IPS DF 19.7 (cell line): ENCODE measurements around the gene RFC4.
"Not testable (repeated sequence)": the region's sequence is repeated elsewhere in the genome, so short reads cannot be mapped to it uniquely, and the experiment has no call there.

Experiments
- DNase-seq: peaks from one replicate; pipeline ENCODE4 v3.0.0-alpha.2; 2013; ENCODE audit warnings: low read depth, low spot score

The RFC4 gene, protein sequence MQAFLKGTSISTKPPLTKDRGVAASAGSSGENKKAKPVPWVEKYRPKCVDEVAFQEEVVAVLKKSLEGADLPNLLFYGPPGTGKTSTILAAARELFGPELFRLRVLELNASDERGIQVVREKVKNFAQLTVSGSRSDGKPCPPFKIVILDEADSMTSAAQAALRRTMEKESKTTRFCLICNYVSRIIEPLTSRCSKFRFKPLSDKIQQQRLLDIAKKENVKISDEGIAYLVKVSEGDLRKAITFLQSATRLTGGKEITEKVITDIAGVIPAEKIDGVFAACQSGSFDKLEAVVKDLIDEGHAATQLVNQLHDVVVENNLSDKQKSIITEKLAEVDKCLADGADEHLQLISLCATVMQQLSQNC

DNA sequence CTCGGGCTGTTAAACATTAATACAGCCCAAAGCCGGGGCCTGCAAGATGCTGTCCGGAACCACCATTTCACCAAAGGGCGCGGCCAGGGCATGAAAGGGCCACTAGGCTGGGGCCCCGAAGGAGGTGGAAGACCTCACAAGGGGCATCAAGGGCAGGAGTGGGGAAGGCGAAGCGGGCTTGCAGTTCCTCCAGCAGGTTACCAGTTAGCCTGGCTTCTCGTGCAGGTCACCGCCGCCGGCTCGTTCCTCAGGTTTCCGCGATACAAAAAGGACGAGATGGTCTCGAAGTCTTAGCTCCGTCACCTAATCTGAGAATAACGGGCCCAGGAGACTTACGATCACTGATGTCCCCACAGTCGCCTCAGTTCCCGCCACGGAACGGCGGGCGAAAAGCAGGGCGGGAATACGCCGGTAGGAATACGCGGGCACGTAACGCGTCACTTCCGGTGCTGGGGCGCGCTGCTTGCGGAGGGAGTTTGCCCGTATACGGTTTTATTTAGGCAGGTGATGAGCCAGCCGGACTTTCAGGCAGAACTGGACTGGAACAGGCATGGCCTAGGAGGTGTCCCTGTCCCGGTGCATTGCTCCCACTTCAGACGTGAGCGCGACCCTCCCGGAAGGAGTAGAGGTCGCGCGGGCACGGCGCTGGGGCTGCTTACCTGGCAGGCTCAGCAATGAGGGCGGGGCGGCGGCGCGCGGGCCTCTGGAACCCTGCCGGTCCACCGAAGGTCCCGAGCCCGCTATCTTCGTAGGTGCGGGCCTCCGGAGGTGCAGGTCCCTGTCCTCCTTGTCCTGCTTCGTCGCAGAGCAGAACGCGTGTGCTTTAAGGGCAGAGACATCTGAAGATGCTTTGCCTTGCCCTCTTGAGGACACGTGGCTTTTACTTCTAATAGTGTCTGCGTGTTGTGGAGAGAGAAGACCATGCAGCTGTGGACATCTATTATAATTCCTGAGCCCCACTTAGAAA is at the start of gene RFC4:
Gene RFC4 (minus strand): TSS at position 394 of the 967 bp plus-strand sequence. CDS start 1,769 bp downstream, outside the sequence.
- DNase-seq = no peak

DNA sequence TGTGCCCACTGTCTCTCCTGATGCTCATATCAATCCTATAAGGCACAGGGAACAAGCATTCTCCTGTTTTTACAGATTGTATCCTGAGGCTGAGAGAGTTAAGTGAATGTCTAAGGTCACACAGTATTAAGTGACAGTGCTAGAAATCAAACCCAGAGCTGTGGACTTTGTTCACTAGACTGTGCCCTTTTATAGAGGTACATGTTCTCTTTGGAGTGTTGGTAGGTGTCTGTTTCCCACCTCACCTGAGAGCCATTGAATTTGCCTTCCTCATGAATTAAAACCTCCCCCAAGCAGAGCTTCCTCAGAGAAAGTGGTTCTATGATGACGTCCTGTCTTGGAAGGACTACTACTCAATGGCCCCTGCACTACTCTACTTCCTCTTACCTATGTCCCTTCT is 48.7 kb upstream of the RFC4 start:
- DNase-seq = no peak

DNA sequence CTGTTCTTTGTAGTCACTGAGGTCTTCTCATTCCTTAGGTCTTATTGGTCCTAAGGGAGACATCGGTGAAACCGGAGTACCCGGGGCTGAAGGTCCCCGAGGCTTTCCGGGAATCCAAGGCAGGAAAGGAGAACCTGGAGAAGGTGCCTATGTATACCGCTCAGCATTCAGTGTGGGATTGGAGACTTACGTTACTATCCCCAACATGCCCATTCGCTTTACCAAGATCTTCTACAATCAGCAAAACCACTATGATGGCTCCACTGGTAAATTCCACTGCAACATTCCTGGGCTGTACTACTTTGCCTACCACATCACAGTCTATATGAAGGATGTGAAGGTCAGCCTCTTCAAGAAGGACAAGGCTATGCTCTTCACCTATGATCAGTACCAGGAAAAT is 47.9 kb upstream of the RFC4 start:
- DNase-seq = no peak

DNA sequence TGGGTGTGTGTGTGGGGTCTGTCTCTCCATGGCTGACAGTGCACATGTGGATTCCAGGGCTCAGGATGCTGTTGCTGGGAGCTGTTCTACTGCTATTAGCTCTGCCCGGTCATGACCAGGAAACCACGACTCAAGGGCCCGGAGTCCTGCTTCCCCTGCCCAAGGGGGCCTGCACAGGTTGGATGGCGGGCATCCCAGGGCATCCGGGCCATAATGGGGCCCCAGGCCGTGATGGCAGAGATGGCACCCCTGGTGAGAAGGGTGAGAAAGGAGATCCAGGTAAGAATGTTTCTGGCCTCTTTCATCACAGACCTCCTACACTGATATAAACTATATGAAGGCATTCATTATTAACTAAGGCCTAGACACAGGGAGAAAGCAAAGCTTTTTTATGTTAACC is 46.7 kb upstream of the RFC4 start:
- DNase-seq = no peak

DNA sequence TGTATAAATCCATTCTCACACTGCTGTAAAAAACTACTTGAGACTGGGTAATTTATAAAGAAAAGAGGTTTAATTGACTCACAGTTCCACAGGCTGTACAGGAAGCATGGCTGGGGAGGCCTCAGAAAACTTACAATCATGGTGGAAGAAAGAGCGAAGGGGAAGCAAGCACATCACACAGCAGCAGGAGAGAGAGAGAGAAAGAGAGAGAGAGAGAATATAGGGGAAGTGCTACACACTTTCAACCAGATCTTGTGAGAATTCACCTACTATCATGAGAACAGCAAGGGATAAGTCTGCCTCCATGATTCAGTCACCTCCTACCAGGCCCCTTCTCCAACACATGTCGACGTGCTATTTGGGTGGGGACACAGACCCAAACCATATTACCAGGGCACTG is 45.6 kb upstream of the RFC4 start:
- DNase-seq = not testable (repeated sequence)

DNA sequence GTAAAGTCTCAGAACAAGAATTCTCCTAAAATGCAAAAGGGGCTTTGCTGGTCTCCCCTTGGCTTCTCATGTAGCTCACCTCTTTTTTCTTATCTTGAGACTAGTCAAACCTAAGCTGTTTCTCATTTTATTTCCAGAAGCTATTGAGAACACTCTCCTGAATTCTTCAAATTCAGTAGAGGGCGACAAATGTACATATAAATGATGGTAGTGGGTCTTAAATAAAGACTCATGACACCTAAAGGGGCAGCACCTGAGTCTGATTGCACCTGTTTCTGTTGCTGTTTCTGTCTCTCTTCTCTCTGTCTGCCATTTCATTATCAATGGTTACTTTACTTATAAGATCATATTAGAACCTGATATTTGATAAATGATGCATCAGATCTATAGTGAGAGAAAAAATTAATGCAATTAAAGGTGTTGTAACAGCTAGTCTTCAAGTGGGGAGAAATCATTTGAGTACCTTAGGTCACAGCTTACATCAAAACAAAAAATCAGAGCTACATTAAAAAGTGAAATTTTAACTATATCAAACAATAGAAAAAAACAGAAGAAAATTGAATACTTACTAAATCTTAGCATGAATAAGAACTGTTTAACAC is 43.2 kb upstream of the RFC4 start:
- DNase-seq = no peak

DNA sequence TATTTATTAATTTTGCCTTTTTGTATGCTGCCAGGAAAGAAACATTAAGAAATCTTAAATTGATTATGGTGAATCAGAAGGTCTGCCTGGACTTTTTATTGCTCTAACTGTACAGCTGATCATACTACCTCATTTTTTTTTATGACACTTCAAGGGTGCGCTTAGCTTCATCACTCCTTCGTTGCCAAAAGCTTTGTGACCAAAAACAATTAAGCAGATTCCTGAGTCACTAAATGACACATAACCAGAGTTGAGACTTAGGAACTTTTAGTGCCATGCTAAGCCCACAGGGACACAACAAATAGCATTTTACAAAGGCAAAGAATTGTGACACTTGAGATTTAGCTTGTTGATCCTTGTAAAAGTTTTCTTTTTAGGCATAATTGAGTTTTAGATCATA is 41.2 kb upstream of the RFC4 start:
- no peak for DNase-seq

DNA sequence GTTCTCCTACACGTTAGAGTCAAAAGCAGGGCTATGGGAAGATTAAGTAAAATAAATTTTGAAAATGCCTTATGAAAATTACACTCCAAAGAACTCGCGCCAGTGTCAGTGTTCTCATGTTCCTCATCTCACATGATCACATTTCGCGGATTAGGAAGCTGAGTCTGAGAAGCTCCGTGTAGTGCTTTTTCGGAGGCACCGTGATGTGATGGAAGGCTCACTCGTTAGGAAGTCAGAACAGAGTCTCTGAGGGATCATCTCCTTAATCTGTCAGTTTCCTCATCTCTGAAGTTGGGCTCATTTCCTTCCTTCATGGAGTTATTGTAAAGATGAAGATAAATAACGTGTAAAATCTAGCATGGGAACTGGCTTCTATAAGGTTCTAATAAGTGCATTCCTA is 39.5 kb upstream of the RFC4 start:
- DNase-seq = no peak

DNA sequence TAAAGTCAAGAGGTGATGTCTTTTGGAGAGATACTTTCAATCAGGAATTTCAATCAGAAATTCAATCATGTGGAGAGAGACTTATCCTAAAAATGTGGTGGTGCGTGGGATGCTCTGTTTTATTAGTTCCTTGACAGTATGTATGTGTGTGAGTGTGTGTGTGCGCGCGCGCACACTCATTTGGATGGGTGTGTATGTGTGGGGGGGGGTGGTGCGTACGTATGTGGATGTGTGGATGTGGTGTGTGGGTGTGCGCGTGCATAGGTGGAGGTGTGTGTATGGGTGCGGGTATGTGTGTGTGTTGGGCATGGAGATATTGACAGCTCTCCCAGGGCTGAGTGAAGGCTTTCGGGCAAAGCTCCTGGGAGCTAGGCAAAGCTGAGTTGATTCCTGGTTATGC is 38.6 kb upstream of the RFC4 start:
- DNase-seq = no peak

DNA sequence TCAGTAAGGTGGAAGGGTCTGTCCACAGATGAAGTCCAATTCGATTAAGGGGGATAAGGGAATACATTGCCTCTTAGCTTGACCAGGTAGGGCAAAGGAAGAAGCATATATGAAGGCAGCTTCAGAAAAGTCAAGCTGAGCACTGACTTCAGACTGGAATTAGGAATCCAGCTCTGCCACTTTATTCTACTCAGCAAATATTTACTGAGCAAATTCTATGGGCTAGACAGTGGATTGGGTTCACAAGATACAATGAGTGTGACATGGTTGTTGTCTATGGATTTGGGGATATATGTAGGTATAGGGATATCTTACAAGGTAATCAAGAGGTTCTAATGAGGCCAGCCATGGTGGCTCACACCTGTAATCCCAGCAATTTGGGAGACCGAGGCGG is 36.8 kb upstream of the RFC4 start:
- DNase-seq = no peak

DNA sequence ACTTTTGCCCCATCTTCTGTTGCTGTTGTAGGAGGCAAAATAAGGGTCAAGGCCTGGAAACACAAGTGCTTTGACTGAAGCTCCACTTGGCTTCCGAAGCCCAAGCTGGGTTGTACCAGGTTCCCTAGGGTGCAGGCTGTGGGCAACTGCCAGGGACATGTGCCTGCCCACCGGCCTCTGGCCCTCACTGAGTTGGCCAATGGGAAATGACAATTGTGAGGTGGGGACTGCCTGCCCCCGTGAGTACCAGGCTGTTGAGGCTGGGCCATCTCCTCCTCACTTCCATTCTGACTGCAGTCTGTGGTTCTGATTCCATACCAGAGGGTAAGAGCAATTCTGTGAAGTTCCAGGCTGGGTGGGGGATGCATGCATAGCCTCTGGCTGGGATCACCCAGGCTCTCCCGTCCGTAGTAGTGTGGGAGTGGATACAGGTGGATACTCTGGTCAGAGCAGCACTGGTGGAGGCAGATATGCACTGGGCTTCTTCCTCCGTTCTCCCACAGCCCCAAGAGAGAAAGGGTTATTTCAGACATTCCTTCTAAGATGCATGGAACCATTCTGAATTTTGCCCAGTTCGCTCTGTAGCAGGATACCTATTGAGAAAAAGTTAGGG is 36.2 kb upstream of the RFC4 start, which contains the start of gene ADIPOQ:
Gene ADIPOQ (plus strand): TSS at position 285 of the 613 bp plus-strand sequence. CDS start 10,349 bp downstream, outside the sequence.
- no peak for DNase-seq

DNA sequence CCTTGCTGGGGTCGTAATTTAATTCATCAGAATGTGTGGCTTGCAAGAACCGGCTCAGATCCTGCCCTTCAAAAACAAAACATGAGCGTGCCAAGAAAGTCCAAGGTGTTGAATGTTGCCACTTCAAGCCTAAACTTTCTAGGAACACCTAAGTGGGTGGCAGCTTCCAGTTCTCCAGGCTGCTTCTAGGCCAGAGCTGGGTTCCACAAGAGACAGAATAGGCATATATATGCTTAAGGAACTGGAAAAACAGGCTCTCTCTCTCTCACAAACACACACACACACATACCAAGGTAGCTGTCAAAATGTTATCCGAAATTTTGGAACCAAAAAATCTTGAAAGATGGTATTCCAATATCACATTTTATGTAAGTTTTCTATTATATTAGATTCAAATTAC is 35.3 kb upstream of the RFC4 start:
- no peak for DNase-seq

DNA sequence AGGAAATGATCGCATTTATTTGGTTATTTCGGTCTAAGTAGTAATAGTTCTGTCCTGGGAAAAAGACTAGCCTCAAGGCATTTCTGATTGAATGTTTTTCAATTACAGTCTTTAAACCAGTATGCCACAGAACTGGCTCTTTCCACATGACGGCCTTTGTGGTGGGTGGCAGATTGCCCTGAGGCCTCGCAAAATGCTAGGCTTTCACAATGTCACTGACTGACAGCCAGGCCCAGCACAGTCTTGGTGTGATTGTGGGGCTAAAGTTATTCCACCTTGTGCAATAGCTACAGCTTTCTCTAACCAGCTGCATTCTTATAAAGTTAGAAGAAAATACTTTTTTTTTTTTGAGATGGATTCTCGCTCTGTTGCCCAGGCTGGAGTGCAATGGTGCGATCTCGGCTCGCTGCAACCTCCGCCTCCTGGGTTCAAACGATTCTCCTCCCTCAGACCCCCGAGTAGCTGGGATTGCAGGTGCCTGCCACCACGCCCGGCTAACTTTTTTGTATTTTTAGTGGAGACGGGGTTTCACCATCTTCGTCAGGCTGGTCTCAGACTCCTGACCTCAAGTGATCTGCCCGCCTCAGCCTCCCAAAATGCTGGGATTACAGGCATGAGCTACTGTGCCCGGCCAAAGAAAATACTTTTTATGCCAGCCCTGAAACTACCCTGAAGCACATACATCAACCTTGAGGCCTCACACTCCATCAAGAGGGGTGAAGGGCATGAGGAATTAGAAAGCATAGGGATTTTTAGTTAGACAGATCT is 33.8 kb upstream of the RFC4 start:
- DNase-seq = no peak

DNA sequence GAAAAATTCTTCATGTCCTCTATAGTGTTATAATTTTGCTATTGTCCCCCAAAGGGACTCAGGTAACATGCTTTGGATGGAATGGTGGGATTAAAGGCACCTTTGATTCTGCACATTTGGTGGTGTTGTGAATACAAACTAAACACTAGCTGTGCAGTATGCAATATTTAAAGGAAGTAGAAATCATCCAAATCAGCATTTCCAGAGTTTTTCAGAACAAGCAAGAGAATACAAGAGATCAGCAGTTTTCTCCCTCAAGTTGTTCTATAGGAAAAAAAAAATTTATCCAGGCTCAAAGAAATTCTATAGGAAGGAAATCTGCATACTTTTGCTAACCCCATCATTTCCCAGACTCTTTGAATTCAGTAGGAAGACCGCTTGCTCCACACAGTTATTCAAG is 26.0 kb upstream of the RFC4 start:
- DNase-seq = no peak

DNA sequence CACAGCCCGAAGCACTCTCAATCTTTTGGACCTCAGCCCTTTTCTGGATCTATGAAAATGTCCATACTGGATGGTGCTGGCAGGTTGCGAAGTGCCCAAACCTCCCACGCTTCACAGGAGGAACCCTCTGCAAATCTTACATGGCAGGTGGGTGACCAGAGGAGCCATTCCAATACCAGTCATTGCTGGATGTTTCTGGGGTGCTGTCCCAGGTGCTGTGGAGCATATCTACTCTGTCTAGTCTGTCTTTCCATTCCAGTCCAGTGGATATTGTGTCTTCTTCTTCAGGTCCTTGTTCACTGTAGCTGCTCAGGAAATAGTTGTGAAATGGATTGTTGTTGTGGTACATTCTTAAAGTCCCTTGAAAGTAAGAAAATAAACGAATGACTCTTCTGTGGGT is 25.5 kb upstream of the RFC4 start:
- DNase-seq = no peak

DNA sequence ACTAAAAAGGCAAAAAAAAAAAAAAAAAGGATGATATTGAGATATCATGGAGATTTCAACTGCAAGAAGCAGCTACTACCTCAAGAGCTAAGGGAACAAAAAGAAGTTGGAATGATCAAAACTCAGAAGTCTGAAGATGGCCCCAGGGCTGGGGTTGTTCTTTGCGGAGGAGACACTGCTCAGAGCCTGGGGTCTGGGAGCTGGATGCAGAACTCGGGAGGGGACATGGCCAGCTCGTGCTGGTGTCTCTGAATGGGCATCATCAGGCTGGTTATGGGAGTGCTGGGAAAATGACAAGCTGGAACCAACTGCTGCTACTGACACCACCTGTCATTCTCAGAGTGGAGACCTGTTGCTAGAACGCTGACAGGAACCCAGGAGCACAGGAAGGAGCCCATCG is 22.1 kb upstream of the RFC4 start:
- DNase-seq = no peak

DNA sequence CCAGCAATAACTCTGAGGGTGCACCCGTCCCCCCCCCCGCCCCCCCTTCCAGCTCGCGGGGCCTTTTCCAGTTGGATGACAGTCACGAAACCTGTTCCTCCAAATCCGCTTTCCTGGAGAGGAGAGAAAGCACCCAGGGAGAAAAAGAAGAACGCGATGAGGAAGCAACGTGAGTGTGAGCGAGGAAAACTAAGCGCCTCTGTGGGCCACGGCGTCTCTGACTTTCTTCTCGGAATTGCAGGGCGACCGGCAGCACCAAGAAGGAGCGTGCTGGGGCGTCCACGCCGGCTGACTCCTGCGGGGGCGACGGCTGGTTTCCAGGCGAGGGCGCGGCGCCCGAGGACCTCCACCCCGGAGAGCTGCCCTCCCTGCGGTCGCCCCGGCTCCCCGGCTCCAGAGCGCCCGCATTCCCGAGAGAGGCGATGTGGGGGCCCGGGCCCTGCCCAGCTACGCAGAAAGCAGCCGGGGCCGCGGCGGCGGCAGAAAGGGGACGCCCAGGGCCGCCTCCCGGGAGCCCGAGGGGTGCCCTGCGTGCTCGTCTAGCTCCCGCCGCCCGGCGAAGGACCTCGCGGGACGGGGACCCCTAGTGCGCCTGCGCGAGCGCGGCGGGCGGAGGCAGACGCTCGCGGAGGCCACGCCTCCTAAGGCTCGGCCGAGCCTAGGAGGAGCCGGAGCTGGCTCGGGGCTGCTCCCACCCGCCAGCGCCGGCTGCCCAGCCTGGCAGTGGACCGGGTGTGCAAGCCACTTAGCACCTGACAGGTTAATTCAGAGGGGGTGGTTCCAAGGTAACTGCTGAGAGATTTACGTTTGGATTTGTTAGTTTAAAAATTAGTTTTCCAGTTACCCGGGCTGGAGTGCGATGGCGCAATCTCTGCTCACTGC is 20.9 kb upstream of the RFC4 start:
- DNase-seq = no peak

DNA sequence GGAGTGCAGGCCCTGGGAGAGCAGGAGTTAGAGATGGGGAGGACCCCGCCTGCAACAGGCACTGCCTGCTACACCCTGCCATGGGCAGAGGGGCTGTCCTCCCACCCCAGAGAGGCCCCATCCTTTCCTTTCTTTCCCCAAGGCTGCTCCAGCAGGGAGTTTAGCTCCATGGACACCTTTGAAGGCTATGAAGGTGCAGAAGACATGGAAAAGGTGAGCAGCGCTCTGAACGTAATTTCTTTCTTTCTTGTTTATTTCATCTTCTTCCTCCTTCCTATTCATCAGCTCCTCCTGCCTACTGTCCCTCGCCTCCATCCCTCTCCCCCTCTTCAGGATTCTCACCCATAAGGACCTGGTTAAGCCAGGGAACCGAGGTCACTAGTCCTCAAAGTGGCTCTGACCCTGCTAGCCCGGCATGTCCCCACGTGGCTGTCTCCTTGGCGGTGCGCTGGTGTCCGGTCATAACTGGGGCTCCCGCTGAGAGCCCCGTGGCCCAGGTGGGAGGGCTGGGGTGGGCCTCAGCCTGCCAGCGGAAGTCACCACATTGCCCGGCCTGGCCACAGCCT is 20.2 kb upstream of the RFC4 start:
- DNase-seq = no peak

DNA sequence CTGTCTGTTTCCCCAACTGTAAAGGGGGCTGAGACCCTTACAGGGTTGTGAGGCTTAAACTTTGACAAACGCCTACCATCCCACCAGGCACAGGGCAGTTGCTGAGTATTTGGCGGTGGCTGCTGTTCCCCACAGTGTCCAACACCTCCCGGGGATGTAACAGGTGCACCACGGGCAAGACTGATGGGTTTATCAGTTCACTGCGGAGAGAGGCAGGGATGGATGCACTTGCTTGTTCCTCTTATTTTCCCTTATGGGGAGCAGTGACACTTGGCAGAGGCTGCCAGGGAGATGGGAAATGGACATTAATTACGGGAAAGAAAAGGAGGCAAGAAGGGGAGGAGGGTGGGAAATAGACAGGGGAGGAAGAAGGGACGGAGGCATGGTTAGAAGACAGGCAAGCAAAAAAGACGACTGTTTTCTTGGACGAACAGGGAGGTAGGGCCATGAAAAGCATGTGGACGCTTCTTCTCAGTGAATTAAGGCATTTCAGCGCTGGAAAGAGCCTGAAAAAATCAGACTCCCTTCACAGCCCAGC is 19.7 kb upstream of the RFC4 start:
- no peak for DNase-seq
